ENCODE results near the gene GATM. TPM values are rescaled to one million over a fixed set of nuclear protein-coding genes. Genes with fewer than 3 reads are reported as not detected.

The GATM gene
- total RNA-seq, 4 donors from 2014 or later = 159 to 195 (median 172) TPM

DNA sequence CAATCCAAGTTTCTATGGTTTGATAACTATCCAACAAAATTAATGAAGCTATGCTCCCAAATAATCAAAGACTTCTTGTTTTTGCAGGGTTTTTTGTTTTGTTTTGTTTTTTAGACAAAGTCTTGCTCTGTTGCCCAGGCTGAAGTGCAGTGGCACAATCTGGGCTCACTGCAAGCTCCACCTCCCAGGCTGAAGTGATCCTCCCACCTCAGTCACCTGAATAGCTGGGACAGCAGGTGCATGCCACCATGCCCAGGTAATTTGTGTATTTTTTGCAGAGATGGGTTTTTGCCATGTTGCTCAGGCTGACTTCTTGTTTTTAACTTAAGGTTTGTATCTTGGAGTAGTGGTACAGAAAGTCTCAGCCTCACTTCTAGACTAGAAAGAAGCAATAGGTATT, 11.0 kb upstream of the GATM start:
- DNase-seq (ENCODE audit: low spot score in 2 of 2) = no peak

DNA sequence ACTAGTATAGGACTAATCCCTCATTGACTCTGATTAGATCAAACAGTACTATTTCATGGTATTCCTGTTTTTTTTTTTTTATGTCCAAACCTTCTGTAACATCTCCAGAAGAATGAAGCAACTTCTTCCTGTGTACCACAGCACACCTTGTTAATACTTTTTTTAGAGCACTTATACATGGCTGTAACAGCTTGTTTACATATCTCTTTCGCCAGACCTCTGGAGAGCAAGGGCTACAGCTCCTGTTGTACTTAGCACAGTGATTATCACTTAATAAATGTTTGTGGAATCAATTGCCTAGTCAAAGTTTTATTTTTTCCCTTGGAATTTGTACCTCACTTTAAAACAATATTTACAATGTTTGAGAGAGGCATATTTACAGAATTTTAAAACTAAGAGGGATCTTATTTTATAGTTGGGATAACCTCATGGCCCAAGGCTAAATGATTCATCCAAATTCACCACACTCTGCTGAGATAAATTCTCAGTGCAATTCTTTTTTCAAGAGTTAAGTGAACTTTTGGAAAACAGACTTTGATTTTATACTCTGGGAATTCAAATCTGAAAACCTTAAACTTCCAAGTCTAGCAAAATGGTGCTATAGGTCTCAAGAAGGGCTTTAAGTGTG, 9.2 kb upstream of the GATM start:
- no peak for DNase-seq (ENCODE audit: low spot score in 2 of 2)
- Histone ChIP-seq H3K9me3 (no peaks in the 10 kb centered on the region), H3K27me3 (no peaks in the 10 kb centered on the region), H3K4me1 (peaks cover 37% of the 10 kb centered on the region), H3K27ac (peak overlapping the region; percentile 80), H3K36me3 (no peaks in the 10 kb centered on the region), H3K4me3 (no peak overlapping the region)
- TF ChIP-seq EP300 (IDR thresholded peaks at IDR 0.05) (no peak), POLR2A (IDR thresholded peaks at IDR 0.05) (no peak), POLR2AphosphoS5 (IDR thresholded peaks at IDR 0.05) (no peak)
- TF ChIP-seq, protein P1, sequence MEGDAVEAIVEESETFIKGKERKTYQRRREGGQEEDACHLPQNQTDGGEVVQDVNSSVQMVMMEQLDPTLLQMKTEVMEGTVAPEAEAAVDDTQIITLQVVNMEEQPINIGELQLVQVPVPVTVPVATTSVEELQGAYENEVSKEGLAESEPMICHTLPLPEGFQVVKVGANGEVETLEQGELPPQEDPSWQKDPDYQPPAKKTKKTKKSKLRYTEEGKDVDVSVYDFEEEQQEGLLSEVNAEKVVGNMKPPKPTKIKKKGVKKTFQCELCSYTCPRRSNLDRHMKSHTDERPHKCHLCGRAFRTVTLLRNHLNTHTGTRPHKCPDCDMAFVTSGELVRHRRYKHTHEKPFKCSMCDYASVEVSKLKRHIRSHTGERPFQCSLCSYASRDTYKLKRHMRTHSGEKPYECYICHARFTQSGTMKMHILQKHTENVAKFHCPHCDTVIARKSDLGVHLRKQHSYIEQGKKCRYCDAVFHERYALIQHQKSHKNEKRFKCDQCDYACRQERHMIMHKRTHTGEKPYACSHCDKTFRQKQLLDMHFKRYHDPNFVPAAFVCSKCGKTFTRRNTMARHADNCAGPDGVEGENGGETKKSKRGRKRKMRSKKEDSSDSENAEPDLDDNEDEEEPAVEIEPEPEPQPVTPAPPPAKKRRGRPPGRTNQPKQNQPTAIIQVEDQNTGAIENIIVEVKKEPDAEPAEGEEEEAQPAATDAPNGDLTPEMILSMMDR (IDR thresholded peaks at IDR 0.05) = no peak
- WGBS = 54% methylated on average over 1 of the region's 1 CpG

More for the DNA sequence above, 11.0 kb upstream of the GATM start:
- TF ChIP-seq POLR2AphosphoS5 (IDR thresholded peaks at IDR 0.05) = no peak
- TF ChIP-seq, protein P1 (IDR thresholded peaks at IDR 0.05) = no peak
- TF ChIP-seq EP300 (IDR thresholded peaks at IDR 0.05) = no peak
- H3K27me3 ChIP-seq = no peaks in the 10 kb centered on the region
- no peak overlapping the region for H3K4me3 ChIP-seq
- H3K9me3 ChIP-seq = no peaks in the 10 kb centered on the region
- H3K27ac ChIP-seq = no peak overlapping the region
- H3K36me3 ChIP-seq = no peaks in the 10 kb centered on the region
- peaks cover 49% of the 10 kb centered on the region for H3K4me1 ChIP-seq

DNA sequence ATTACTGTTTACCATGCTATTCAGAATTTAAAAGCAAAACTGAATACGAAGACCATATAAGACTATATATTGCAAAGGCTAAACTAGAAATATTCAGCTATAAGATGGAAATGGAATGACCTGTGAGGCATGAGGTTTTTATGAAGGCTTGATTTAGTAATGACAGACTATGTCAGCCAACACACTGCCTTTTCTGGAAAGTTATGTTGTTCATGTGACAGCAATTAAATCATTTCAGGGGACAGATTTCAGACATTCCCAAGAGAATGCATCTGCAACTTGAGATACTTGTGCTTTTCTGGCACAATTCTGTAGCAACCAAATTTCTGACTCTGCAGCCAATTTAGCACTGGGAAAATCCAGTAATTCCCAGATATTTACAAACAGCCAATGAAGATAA, 8.6 kb upstream of the GATM start:
- Histone ChIP-seq H3K4me3 (peak overlapping the region; percentile 17), H3K36me3 (no peaks in the 10 kb centered on the region), H3K27ac (peak overlapping the region; percentile 80), H3K4me1 (peaks cover 34% of the 10 kb centered on the region), H3K27me3 (no peaks in the 10 kb centered on the region), H3K9me3 (no peaks in the 10 kb centered on the region)
- WGBS = 59% methylated on average over 1 of the region's 1 CpG
- TF ChIP-seq POLR2A (IDR thresholded peaks at IDR 0.05) = no peak
- TF ChIP-seq, protein P1 (IDR thresholded peaks at IDR 0.05) = no peak
- TF ChIP-seq EP300 (IDR thresholded peaks at IDR 0.05) = no peak
- no peak for TF ChIP-seq POLR2AphosphoS5 (IDR thresholded peaks at IDR 0.05)
- no peak for DNase-seq (ENCODE audit: low spot score in 2 of 2)

DNA sequence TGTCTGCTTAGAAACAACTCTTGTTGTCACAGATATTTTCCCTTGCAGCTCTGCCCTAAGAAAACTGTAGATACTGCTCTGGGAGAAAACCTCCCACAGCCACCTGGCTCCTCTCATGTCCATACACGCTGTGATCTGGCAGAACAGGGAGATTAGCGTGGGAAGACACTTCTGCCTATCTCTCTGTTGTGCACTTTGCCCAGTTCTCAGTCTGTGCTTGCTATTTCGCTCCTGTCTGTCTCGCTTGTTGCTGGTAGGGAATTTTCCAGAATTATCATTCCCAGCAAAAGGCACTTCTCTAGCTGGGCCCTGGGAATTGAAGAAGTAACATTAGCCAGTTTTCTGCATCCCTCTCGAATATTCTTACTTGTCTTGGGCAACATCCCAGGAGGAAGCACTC, 8.1 kb upstream of the GATM start:
- DNase-seq (ENCODE audit: low spot score in 2 of 2) = no peak
- no peaks in the 10 kb centered on the region for H3K36me3 ChIP-seq
- no peaks in the 10 kb centered on the region for H3K27me3 ChIP-seq
- TF ChIP-seq EP300 (IDR thresholded peaks at IDR 0.05) = no peak
- TF ChIP-seq, protein P1 (IDR thresholded peaks at IDR 0.05) = no peak
- TF ChIP-seq POLR2AphosphoS5 (IDR thresholded peaks at IDR 0.05) = no peak
- no peak for TF ChIP-seq POLR2A (IDR thresholded peaks at IDR 0.05)
- peaks cover 29% of the 10 kb centered on the region for H3K4me1 ChIP-seq
- WGBS = 39% methylated on average over 5 of the region's 5 CpGs
- peak overlapping the region; percentile 80 for H3K27ac ChIP-seq
- H3K9me3 ChIP-seq = no peaks in the 10 kb centered on the region
- H3K4me3 ChIP-seq = peak overlapping the region; percentile 17

DNA sequence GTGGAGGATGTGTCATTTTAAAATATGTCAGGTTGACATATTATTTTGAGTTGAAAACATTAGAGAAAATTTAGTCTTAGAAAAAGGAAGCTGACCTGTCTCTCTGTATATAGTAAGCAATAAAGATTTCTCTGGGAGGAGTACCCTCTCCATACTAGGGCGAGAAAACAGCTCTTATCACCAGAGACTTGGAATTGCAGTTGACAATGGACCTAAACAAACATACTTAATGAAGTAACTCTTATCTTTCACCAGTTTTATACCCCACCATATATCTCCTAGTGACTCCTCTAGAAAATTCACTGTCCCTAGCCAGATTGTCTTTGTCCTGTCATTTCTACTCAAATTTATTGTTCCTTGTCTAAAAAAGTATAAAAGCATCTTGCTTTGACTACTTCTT, 7.2 kb upstream of the GATM start:
- Histone ChIP-seq H3K27ac (peak overlapping the region; percentile 80), H3K4me1 (peaks cover 29% of the 10 kb centered on the region), H3K27me3 (no peaks in the 10 kb centered on the region), H3K9me3 (no peaks in the 10 kb centered on the region), H3K36me3 (no peaks in the 10 kb centered on the region), H3K4me3 (no peak overlapping the region)
- 67% methylated on average over 1 of the region's 1 CpG for WGBS
- no peak for DNase-seq (ENCODE audit: low spot score in 2 of 2)
- TF ChIP-seq, protein P1 (IDR thresholded peaks at IDR 0.05) = no peak
- TF ChIP-seq POLR2A (IDR thresholded peaks at IDR 0.05) = no peak
- TF ChIP-seq POLR2AphosphoS5 (IDR thresholded peaks at IDR 0.05) = no peak
- no peak for TF ChIP-seq EP300 (IDR thresholded peaks at IDR 0.05)

Data from suprapubic skin (tissue), 4 donors.